NK-92 (cell line): ENCODE measurements around the gene APP.

ENCODE experiments used
- DNase-seq: peaks from one replicate; lab custom pipeline; 2025; ENCODE audit not compliant: unreplicated experiment; lab: John Stamatoyannopoulos, UW

Gene APP

DNA sequence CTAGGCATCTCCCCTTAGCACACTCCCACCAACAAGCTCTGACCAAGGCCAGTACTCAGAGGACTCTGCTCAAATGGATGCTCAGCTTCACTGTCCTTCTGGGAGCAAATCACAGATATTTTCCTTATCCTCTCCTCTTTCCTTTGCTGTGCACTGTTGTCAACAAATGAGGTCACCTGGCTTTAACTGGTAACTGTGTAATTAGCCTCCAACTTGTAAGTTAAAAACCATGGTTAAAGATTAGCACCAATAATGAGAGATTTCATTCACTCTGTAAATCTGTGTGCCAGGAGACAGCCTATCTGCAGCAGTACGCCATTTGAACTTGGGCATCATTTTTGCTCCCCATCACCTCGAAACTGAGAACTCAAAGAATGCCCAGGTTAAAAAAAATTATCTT lies 286.3 kb downstream of the APP start:
- no peak for DNase-seq

- DNase-seq, result no peak
Observed at GRCh38 chr21:25881524-25882376, 288.8 kb downstream of the APP start.

DNA sequence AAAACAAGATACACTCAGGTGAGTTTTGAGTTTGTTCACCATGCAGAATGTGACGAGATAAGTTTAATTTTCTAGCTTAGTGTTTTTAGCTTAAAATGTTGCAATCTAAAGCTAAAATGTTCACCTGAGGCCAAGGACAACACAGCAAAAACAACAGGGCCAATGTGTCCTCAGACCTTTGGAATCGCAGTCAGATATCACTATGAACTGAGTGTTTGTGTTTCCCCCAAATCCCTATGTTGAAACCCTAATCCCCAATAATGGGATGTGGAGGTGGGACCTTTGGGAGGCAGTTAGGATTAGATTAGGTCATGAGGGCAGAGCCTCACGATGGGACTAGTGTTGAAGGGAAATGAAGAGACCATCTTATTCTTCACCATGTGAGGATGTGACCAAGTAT lies 291.4 kb downstream of the APP start:
- no peak for DNase-seq

DNA sequence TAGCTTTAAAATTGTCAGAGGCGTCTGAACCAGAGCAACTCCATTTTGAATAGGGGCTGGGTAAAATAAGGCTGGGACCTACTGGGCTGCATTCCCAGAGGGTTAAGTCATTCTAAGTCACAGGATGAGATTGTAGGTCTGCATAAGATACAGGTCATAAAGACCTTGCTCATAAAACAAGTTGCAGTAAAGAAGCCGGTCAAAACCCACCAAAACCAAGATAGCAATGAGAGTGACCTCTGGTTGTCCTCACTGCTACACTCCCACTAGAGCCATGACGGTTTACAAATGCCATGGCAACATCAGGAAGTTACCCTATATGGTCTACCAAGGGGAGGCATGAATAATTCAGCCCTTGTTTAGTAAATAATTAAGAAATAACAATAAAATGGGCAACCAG lies 292.2 kb downstream of the APP start:
- no peak for DNase-seq

DNA sequence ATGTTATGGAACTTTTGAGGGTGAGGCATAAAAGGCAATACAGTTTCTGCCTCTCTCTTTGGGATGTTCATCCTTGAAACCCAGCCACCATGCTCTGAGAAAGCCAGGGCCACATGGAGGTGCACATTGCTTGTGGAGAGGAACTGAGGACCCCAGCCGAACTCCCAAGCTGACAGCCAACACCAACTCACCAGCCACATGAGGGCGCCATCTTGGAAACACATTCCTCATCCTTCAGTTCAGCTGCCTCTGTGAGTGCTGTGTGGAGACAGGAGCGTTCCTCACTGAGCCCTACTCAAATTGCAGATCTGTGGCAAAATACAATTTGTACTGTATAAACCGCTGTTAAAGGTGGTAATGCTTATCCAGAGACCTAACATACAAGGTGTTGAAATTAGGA lies 298.3 kb downstream of the APP start:
- DNase-seq, result no peak

DNA sequence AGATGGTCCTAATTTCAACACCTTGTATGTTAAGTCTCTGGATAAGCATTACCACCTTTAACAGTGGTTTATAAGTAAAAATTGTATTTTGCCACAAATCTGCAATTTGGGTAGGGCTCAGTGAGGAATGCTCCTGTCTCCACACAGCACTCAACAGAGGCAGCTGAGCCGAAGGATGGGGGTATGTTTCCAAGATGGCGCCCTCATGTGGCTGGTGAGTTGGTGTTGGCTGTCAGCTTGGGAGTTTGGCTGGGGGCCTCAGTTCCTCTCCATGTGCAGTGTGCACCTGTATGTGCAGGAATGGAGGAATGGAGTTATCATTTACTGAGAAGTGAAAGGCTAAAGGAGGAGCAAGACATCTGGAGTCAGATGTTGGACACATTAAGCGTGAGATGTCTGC lies 299.0 kb downstream of the APP start:
- DNase-seq, result no peak

GRCh38 chr21:25870084-25870483 lies 300.5 kb downstream of the APP start:
- DNase-seq, result no peak

GRCh38 chr21:25867061-25867460 lies 303.5 kb downstream of the APP start:
- DNase-seq, result no peak

DNA sequence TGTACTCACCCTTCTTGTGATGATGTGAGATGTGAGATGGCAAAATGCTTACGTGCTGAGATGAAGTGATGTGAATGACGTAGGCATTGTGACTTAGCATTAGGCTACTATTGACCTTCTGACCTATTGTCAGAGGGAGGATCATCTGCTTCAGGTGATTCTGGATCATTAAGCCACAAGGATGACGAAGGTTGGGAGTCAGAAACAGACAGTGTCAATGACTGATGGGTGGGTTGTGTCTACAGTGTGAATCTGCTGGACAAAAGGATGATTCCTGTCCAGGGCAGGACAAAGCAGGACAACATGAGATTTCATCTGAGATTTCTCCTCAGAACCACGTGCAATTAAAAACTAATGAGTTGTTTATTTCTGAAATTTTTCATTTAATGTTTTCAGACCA lies 306.8 kb downstream of the APP start:
- no peak for DNase-seq

DNA sequence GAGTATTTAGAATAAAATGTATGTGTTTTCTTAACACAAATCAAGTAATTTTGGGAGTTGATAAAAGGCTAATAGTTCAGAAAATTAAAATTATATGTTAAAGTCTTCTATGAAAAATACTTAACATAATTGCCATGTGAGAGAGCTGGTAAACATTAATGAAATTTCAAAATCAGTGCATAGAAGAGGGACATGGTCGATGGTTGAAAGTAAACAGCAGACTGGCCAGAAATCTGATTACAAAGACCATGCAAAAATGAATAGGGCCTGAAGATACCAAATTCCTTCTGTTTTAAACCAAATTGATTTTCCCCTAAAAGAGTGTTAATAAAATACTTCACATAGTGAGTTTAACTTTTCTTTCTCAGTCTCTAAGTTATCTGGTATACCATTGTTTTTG lies 307.5 kb downstream of the APP start:
- DNase-seq, result no peak

- no peak for DNase-seq
Observed at GRCh38 chr21:25862596-25862995, 308.0 kb downstream of the APP start.

DNA sequence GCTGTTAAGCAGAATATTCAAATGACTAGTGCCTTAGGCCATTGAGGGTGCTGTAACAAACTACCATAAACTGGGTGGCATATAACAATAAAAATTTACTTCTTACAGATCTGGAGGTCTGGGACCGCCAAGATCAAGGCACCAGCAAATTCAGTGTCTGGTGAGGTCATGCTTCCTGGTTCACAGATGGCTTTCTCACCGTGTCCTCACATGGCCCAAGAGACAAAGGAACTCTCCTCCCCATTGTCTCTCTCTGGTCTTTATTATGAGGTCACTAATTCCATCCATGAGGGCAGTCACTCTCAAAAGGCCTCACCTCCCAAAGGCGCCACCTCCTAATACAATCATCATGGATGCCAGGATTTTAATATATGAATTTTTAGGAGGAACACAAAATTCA lies 308.5 kb downstream of the APP start:
- no peak for DNase-seq

DNA sequence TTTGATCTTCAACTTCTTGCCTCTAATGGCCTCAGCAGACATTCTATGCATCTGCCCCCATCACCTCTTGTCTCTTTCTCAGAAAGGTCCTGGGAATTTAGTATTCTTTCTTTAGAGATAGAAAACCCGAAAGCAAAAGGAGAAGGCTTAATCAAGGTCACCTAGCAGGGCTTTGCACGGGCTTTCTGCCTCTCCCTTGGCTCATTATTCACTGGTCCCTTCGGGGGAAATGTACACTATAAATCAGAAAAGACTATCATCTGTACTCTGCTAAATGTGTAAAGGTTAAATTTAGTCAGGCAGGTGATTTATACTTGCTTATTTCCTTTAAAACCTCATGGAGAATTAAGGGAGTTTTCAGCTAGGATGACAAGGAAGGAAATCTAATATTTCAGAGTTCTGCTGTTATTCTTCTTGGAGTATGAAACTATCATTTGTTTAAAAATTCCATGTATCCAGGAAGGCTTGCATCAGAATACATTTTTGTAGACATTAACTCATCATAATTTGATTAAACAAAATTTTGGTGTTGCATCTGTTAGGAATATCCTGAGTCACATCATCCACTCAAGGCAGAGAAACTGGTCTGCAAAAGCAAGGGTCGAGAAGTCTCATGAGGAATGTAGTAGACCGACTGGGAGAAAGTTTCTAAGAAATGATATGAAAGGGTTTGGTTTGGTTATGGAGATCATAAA lies 311.2 kb downstream of the APP start:
- DNase-seq, result no peak

DNA sequence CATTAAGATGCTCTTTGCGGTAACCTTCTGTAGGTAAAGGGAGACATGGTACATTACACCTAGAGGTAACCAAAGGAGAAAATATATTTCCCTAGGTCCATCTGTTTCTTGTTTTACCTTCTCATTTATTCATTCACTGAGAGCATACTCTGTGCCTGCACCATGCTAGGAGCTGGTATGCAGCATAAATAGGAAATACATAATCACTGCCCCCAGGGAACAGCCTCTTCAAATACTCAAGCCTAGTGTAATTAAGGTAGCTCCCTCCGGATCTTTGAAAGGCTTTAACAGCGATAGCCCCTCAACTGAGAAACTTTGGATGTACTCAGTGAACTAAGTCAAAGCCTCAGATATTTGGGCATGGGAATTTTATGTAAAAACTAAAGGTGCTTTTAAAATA lies 312.2 kb downstream of the APP start:
- no peak for DNase-seq

DNA sequence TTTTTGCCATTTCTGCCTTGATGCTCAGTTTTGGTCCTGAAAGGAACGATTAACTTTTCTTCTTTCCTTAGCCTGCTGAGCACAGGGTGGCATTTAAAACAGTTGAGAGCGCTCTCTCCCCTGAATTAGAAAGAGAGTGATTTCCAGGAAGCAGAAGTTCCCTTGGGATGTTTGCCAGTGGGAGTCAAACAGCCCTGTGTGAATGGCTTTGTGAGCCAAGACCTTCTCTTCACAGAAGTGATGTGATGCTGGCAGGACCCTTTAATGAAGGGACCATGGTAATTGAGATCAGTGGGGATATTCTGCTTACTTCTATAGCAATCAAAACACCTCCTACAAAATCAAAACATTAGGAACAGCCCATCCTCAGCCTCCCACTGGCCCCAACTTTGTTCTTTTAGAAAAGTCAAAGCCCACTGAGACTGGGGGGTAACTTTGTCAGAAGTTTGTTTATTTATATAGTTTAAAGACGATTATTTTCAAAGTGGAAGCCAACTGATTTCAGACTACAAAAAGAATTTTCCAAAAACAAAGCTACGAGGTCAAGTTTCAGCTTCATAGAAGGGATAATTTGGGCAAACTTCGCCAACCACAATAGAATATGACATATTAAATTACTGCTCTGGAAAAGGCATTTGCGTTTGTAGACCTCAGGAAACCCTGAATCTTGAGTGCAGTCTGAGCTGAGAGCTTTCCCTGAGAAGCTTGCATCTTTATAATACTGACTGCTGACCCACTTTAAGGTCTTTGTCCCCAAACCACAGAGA lies 313.1 kb downstream of the APP start:
- no peak for DNase-seq

DNA sequence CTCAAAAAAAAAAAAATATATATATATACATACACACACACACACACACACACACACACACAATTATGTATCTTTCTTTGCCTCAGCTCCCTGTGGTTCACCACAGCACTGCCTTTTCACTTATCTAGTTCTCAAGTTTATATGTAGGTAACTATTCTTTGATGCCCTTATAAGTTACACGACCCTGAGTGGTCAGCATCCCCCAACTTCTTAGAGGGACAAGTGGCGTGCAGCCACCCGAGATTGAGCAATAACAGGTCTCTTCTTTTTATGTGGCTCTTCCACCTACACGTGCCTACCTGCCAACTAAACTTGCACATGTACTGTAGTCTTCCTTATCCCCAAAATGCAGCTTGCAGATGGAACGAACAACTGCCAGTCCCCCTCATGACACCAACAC lies 315.0 kb downstream of the APP start:
- DNase-seq, result no peak

DNA sequence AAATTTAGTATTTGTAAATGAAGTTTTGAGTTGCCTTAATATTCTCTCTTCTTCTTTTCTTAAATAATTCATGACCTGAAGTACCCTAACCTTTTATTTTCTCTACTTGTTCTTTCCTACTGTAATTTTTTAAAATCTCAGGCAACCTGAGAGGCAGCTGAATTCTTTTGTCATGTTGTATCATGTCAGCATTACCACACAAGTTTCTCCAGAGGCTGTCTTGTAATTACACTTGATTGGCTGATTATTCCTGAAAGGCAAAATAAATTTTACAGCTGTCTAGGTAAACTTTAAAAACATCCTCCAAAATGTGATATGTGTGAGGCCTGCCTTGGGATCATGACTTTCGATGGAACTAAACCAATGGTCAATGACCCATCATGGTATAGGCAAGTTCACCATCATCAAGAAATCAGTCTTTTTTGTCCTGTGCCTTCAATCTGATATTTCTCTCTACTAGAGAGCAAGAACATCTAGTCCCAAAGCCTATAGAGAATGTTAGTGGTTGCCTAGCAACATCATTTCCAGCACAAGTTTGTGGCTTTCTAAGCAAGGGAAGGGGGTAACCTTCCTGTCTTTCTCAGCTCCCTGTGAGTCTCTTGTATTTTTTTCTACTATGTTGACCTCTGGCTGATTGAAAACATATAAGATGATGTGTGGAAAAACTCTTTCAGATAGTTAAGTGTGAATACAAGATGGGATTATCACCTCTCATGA lies 320.3 kb downstream of the APP start:
- no peak for DNase-seq

- no peak for DNase-seq
Observed at GRCh38 chr21:25848309-25848708, 322.3 kb downstream of the APP start.

GRCh38 chr21:25845729-25846256 lies 324.8 kb downstream of the APP start:
- no peak for DNase-seq

DNA sequence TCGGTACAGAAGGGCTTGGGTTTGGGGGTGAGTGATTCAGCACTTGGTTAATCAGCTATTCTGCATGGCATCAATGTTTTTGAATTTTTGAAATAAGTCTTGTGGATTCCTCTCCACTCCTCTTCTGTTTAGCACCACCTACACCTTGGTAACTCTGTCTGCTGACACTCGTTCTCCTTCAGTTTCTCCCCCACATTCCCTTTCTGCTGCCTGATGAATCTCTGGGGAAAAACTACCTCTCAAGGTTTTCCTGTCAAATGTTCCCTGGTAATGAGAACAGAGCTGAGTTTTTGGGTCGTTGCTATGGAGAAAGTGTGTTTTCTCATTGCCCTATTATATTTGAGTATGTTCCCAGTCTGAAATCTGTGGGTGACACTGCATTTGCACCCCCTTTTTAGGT lies 327.6 kb downstream of the APP start:
- DNase-seq, result no peak

DNA sequence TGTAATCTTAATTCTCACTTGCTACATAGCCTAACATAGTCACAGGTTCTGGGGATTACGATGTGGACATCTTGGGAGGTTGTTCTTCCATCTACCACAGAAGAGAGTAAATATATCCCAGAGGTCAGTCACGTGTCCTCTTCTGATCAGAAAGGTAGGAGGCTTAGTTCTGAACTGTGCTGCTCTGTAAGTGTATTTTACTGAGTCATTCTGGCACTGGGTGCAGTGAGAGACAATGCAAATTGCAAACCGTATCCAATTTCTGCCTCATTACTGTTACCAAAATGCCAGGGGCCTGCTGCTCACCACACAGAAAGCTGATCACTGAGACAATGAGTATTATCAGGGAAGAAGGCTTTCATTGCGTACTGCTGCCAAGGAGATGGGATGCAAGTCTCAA lies 331.8 kb downstream of the APP start:
- DNase-seq, result no peak
